C4-2B (cell line): ENCODE results near the gene USP7.

ENCODE experiments used
- H3K27ac ChIP-seq: fragments of 450-650 bp; 2 replicates; pipeline ENCODE4 v1.5.1; 2017
- CTCF ChIP-seq: fragments of 450-650 bp; conservative IDR thresholded peaks from 2 replicates; pipeline ENCODE4 v1.5.1; 2017; ENCODE audit warnings: mild to moderate bottlenecking
- ZFX ChIP-seq: fragments of 450-650 bp; IDR thresholded peaks from 2 replicates; pipeline ENCODE4 v1.6.1; 2017

The USP7 gene

GRCh38 chr16:8929086-8929748, 34.5 kb downstream of the USP7 start:
- TF ChIP-seq ZFX (no peak), CTCF (no peak)
- no peak overlapping the region for H3K27ac ChIP-seq

- no peak for TF ChIP-seq CTCF
- TF ChIP-seq ZFX = no peak
- H3K27ac ChIP-seq = no peak overlapping the region
These were observed 35.2 kb downstream of the USP7 start for GRCh38 chr16:8928467-8928957.

GRCh38 chr16:8926827-8927226, 36.9 kb downstream of the USP7 start:
- no peak overlapping the region for H3K27ac ChIP-seq
- no peak for TF ChIP-seq CTCF
- no peak for TF ChIP-seq ZFX

DNA sequence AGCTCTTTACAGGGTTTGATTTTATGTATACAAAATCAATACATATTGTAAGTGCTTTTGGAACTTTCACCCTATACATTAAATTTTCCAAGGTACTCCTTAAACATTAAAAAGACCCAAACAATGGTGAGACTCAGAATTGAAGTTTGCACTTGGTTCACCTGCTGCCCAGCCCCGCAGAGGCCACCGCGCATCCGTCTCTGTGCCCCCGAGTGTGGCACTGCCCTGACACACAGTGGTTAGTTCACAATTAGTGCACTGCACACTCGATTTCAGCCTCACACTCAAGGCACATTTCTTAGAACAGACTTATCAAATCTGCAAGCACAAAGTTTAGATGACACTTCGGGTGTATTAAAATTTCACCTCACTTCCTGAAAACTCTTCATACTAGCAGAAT, 38.3 kb downstream of the USP7 start:
- no peak for TF ChIP-seq CTCF
- TF ChIP-seq ZFX = no peak
- no peak overlapping the region for H3K27ac ChIP-seq

DNA sequence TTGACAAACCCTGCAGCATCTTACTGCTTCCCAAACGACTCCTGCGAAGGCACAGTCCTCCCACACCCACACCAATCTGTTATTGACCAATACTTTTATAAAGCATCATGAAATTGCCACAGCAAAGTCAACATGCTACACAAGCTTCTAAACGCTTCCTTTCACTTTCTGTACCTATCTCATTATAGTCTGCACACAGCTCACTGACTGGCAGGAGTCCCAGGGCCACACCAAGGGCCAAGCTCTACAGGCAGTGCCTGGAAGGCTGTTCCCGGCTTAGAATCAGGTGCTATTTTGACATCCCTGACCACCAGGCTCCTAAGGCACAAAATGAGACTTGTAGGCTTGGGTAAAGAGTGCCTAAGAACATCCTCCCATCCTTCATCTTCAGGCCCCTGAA, 39.5 kb downstream of the USP7 start:
- TF ChIP-seq CTCF = no peak
- no peak for TF ChIP-seq ZFX
- no peak overlapping the region for H3K27ac ChIP-seq

GRCh38 chr16:8923199-8923598, 40.5 kb downstream of the USP7 start:
- TF ChIP-seq ZFX (no peak), CTCF (no peak)
- H3K27ac ChIP-seq = no peak overlapping the region

- no peak overlapping the region for H3K27ac ChIP-seq
- no peak for TF ChIP-seq ZFX
- TF ChIP-seq CTCF = no peak
These were observed 42.2 kb downstream of the USP7 start for GRCh38 chr16:8921347-8921984.
